Measurements from ENCODE around the gene RADIL. TPM values are rescaled to one million over a fixed set of nuclear protein-coding genes. Genes with fewer than 3 reads are reported as not detected.

Gene RADIL
- total RNA-seq, 1 experiment from 2014 or later = not detected

GRCh38 chr7:4808026-4808425 is 75.5 kb downstream of the RADIL start:
- Mint-ChIP-seq H3K4me3 (ENCODE audit: unreplicated experiment) (no peak overlapping the region), H3K36me3 (ENCODE audit: insufficient read depth, unreplicated experiment) (no peaks in the 10 kb centered on the region), H3K27me3 (ENCODE audit: insufficient read depth, unreplicated experiment) (peaks cover 12% of the 10 kb centered on the region), H3K27ac (ENCODE audit: unreplicated experiment) (no peak overlapping the region), H3K9me3 (ENCODE audit: unreplicated experiment) (peaks cover 9% of the 10 kb centered on the region), H3K4me1 (ENCODE audit: low read depth, unreplicated experiment) (no peaks in the 10 kb centered on the region)
- no peaks in the 10 kb centered on the region for H3K4me1 ChIP-seq
- H3K4me3 ChIP-seq (ENCODE audit: low read depth, low read length) = no peak overlapping the region
- DNase-seq = no peak
- no TSS peak for BruUV-seq (replicated peaks)
- intact Hi-C loops (cut with micrococcal nuclease; ENCODE audit: unreplicated experiment) = no loop called here
- no peaks in the 10 kb centered on the region for H3K9me3 ChIP-seq
- POLR2A ChIA-PET = interaction anchor here (0.6 to 0.7 kb wide), 2 partner anchors 11 to 69 kb away, joined by 4 to 7 read pairs; no protein-coding TSS in a partner anchor
- H3K27me3 ChIP-seq (replicated peaks; ENCODE audit: control insufficient read depth, insufficient read depth, low read length) = no peaks in the 10 kb centered on the region; the same call in 1 of the 2 replicates
- CTCF ChIA-PET = no interaction called here
- no peak for TF ChIP-seq CTCF (IDR thresholded peaks at IDR 0.05; ENCODE audit: insufficient read depth in 1 of 2, low read depth in 1 of 2, low read length in 1 of 2, severe bottlenecking in 1 of 2, unreplicated experiment in 1 of 2)
- no peaks in the 10 kb centered on the region for H3K36me3 ChIP-seq (ENCODE audit: control insufficient read depth, insufficient read depth, low read length)

GRCh38 chr7:4807598-4808016 is 75.9 kb downstream of the RADIL start:
- H3K4me1 Mint-ChIP-seq (ENCODE audit: low read depth, unreplicated experiment) = no peaks in the 10 kb centered on the region
- DNase-seq = no peak
- H3K36me3 Mint-ChIP-seq (ENCODE audit: insufficient read depth, unreplicated experiment) = no peaks in the 10 kb centered on the region
- Histone ChIP-seq H3K36me3 (ENCODE audit: control insufficient read depth, insufficient read depth, low read length) (no peaks in the 10 kb centered on the region), H3K9me3 (no peaks in the 10 kb centered on the region), H3K4me3 (ENCODE audit: low read depth, low read length) (no peak overlapping the region), H3K27me3 (replicated peaks; ENCODE audit: control insufficient read depth, insufficient read depth, low read length) (no peaks in the 10 kb centered on the region; the same call in 1 of the 2 replicates), H3K4me1 (no peaks in the 10 kb centered on the region)
- ChIA-PET POLR2A (interaction anchor here (0.6 kb wide), 1 partner anchor 68 kb away, joined by 7 read pairs; no protein-coding TSS in a partner anchor), CTCF (no interaction called here)
- no TSS peak for BruUV-seq (replicated peaks)
- peaks cover 5% of the 10 kb centered on the region for H3K9me3 Mint-ChIP-seq (ENCODE audit: unreplicated experiment)
- H3K4me3 Mint-ChIP-seq (ENCODE audit: unreplicated experiment) = no peak overlapping the region
- intact Hi-C loops (cut with micrococcal nuclease; ENCODE audit: unreplicated experiment) = no loop called here
- no peak for TF ChIP-seq CTCF (IDR thresholded peaks at IDR 0.05; ENCODE audit: insufficient read depth in 1 of 2, low read depth in 1 of 2, low read length in 1 of 2, severe bottlenecking in 1 of 2, unreplicated experiment in 1 of 2)
- peaks cover 8% of the 10 kb centered on the region for H3K27me3 Mint-ChIP-seq (ENCODE audit: insufficient read depth, unreplicated experiment)
- no peak overlapping the region for H3K27ac Mint-ChIP-seq (ENCODE audit: unreplicated experiment)

GRCh38 chr7:4806983-4807597 is 76.4 kb downstream of the RADIL start:
- Mint-ChIP-seq H3K9me3 (ENCODE audit: unreplicated experiment) (no peaks in the 10 kb centered on the region), H3K4me1 (ENCODE audit: low read depth, unreplicated experiment) (no peaks in the 10 kb centered on the region), H3K36me3 (ENCODE audit: insufficient read depth, unreplicated experiment) (no peaks in the 10 kb centered on the region), H3K4me3 (ENCODE audit: unreplicated experiment) (no peak overlapping the region), H3K27ac (ENCODE audit: unreplicated experiment) (no peak overlapping the region), H3K27me3 (ENCODE audit: insufficient read depth, unreplicated experiment) (peaks cover 7% of the 10 kb centered on the region)
- Histone ChIP-seq H3K9me3 (no peaks in the 10 kb centered on the region), H3K4me3 (ENCODE audit: low read depth, low read length) (no peak overlapping the region), H3K27me3 (replicated peaks; ENCODE audit: control insufficient read depth, insufficient read depth, low read length) (no peaks in the 10 kb centered on the region; the same call in 1 of the 2 replicates), H3K36me3 (ENCODE audit: control insufficient read depth, insufficient read depth, low read length) (no peaks in the 10 kb centered on the region), H3K4me1 (no peaks in the 10 kb centered on the region)
- no TSS peak for BruUV-seq (replicated peaks)
- CTCF ChIA-PET = no interaction called here
- no peak for TF ChIP-seq CTCF (IDR thresholded peaks at IDR 0.05; ENCODE audit: insufficient read depth in 1 of 2, low read depth in 1 of 2, low read length in 1 of 2, severe bottlenecking in 1 of 2, unreplicated experiment in 1 of 2)
- POLR2A ChIA-PET = no interaction called here
- DNase-seq = no peak
- intact Hi-C loops (cut with micrococcal nuclease; ENCODE audit: unreplicated experiment) = no loop called here

Measured in Caco-2 (cell line).